GDM1 (cell line): ENCODE measurements around the gene LEP.
"Not testable (repeated sequence)": the region's sequence is repeated elsewhere in the genome, so short reads cannot be mapped to it uniquely, and the experiment has no call there.

Source experiments
- DNase-seq: peaks from one replicate; lab custom pipeline; 2025; lab: John Stamatoyannopoulos, UW

LEP gene

GRCh38 chr7:128210590-128211570 is 30.2 kb upstream of the LEP start:
- DNase-seq: no peak

DNA sequence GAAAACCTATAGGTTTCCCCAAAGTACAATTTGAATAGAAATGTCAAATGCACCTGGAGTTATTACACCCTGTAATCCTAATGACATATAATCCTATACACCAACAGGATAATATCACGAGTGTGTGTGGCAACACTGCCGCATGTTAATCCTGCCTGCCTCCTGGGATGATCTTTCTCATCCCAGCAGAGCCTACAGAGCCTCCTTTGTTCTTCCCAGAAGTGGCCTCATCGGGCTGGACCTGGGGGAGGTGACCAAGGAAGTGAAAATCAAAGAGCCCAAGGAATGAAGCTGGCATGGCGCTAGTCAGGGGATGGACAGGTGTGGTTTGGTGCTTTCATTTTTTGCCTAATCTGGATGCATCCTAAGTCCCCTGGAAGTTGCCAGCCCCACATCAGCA is 29.5 kb upstream of the LEP start:
- no peak for DNase-seq

- DNase-seq: no peak
Measured at GRCh38 chr7:128214463-128214862, 26.6 kb upstream of the LEP start.

DNA sequence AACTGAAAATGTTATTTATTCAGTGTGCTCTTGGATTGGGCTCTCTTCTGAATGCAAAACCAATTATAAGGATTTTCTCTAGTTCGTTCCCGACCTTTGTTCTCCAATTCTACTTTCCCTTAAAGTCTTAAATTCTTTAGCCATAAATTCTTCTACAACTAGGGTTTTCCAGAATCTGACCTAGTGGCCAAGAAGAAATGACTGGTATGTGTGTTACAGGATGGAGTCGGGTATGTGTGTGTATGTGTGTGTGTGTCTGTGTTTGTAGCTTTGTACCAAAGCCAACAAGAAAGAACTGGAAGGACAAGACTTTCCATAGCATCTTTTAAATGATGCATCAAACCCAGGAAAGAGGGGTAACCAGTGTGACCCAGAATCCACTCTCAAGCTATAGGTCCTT is 25.8 kb upstream of the LEP start:
- no peak for DNase-seq

- DNase-seq: no peak
Measured at GRCh38 chr7:128215739-128216138, 25.3 kb upstream of the LEP start.

- DNase-seq: no peak
Measured at GRCh38 chr7:128217030-128217805, 23.9 kb upstream of the LEP start.

GRCh38 chr7:128217967-128218652 is 23.0 kb upstream of the LEP start:
- DNase-seq: no peak

DNA sequence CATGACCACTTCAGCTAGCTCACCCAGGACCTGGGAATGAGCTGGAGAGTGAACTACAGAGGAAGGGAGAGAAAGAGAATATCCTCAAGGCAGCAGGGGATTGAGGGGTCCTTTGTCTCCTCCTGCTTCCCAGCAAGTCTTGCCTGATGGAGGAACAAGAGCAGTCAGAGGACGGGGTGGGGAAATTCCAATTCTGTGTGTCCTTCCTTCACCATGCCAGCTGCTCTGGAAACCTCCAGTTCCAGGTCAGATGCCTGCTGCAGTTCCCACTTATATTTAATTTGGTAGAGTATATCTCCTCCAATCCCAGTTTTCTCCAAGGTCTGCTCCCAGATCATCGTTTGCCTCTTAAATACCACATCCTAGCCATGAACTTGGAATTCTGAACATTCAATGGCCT is 21.4 kb upstream of the LEP start:
- no peak for DNase-seq

DNA sequence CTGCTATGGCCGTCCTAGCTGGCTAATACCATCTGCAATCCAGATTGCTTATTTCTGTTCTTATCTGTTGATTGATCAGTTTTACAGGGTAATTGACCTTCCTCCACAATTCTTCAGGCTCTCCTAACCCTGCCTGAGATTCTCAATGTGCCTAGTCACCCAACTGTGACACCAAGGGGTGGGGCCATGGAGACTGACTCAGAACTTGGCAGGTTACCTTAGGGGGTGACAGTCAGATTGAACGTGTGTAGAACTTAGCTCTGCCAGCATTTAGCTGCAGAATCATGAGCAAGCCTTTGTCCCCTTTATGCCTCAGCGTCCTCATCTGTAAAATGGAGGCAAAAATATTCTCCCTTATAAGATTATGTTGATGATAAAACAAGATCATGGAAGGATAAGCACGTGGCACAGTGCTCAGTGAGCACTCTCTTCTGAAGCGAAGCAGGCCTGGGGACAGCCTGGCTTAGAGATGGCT is 19.1 kb upstream of the LEP start:
- DNase-seq: no peak

DNA sequence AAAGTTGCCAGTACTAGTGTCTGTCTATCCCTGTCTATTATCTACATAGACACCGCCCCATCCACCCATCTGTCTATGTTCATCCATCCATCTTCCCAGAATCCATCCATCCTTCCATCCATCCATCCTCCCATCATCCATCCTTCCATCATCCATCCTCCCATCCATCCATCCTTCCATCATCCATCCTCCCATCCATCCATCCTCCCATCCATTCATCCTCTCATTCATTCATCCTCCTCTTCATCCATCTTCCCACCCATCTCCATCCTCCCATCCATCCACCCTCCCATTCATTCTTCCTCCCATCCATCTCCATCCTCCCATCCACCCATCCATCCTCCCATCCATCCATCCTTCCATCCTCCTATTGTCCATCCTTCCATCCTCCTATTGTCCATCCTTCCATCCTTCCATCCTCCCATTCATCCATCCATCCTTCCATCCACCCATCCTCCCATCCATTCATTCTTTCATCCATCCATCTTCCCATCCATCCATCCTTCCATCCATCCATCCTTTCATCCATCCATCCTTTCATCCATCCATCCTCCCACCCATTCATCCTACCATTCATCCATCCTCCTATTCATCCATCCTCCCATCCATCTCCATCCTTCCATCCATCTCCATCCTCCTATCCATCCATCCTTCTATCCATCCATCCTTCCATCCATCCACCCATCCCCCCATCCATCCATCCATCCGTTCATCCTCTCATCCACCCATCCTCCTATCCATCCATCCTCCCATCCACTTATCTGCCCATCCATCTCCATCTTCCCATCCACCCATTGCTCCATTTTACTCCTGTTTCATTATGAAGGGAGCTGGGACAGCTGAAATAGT is 14.7 kb upstream of the LEP start:
- DNase-seq: no peak

GRCh38 chr7:128227271-128227670 is 13.8 kb upstream of the LEP start:
- DNase-seq: no peak

DNA sequence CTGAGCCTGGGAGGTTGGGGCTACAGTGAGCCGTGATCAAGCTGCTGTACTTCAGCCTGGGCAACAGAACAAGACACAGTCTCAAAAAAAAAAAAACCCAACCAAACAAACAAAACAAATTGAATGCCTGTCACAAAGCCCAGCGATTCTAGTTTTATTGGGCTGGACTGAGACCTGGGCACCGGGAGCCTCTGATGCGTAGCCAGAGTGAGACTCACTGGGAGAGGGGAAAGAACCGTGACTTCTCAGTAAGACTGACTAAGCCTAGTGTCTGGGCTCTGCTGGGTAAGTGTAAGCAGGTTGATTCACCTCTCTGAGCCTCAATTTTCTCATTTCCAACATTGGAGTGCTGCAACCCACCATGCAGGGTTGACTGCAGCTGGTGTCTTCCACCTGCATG is 10.1 kb upstream of the LEP start:
- no peak for DNase-seq

GRCh38 chr7:128231677-128232076 is 9.4 kb upstream of the LEP start:
- no peak for DNase-seq

DNA sequence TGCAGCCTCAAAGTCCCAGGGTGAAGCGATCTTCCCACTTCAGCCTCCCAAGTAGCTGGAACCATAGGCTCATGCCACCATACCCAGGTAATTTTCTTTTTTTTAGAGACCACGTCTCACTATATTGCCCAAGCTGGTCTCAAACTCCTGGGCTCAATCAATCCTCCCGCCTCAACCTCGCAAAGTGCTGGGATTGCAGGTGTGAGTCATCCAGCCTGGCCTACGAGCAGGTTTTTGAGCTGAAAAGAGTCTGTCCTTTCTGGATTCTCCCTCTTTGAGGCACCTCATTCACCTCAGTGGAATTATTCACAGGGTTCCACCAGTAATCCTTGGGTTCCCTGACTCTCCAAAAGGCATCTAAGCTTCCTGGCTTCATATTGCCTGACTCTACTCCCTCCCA is 7.6 kb upstream of the LEP start:
- DNase-seq: no peak

GRCh38 chr7:128234476-128235026 is 6.5 kb upstream of the LEP start:
- DNase-seq: no peak

- no peak for DNase-seq
Measured at GRCh38 chr7:128235471-128235870, 5.6 kb upstream of the LEP start.

- DNase-seq: peak; percentile 70
Measured at GRCh38 chr7:128236924-128237586, 4.0 kb upstream of the LEP start.

GRCh38 chr7:128239146-128239545 is 1.9 kb upstream of the LEP start:
- not testable (repeated sequence) for DNase-seq

DNA sequence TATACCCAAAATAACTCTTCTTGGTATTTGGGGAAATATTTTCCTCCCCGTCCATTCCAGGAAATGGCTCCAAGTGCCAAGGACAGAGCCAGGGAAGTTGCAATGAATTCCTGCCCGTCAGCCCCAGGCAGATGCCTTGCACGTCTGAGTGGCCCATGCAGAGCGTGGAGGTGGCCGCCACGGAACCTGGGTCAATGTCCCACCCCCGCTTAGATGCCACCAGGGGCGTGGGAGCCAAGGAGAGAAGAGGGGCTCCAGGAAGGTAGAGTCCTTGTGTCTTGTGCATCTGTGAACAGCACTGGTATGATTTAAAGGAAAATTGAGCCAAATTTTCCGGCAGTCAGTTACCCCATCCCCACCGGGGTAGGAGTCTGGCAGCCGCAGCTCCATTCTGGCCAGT is 1.6 kb downstream of the LEP start:
- no peak for DNase-seq

GRCh38 chr7:128243273-128243672 is 2.2 kb downstream of the LEP start:
- DNase-seq: no peak

DNA sequence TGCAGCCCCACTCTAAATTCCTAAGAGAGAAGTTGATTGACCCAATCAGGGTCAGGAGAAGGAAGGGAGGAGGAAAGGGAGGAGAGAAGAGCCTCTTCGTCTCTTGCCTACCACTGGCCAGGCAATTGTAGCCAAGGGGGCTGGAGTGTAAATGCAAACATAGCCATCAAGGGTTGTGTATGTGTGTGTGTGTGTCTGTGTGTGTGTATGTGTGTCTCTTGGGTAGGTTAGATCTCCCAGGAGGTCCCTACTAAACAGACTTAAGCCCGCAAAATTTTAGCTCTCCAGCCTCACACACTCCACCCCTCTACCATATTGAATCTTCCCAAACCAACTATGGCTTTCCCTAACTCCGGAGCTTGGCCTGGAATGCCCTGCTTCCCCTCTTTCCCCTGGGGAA is 3.8 kb downstream of the LEP start:
- DNase-seq: no peak
